HG03066 (cell line): ENCODE data around the gene LGI4.

Source experiments
- ATAC-seq: cut with Tn5 transposase; IDR thresholded peaks from one replicate; pipeline ENCODE4 v1.9.1; 2021; ENCODE audit warnings: low read depth; ENCODE audit not compliant: unreplicated experiment

Gene LGI4

DNA sequence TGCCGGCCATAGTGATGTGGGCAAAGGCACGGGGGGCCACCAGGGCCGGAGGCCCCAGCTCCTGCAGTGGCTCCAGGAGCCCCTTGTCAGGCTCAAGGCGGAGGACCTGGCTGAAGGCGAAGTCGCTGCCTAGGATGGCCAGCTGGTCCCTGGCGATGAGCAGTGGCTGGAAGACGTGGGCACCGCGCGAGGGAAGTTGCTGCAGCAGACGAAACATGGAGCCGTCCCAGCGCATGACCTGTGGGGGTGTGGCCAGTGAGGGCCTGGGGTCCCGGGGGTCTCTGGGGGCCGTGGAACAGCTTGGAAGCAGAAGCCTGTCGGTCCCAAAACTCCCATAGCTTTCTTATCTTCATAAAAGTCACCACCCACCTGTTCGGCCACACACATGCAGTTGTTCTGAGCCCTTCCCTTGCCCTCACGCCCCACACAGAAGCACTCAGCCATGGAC, 9.6 kb downstream of the LGI4 start:
- no peak for ATAC-seq

DNA sequence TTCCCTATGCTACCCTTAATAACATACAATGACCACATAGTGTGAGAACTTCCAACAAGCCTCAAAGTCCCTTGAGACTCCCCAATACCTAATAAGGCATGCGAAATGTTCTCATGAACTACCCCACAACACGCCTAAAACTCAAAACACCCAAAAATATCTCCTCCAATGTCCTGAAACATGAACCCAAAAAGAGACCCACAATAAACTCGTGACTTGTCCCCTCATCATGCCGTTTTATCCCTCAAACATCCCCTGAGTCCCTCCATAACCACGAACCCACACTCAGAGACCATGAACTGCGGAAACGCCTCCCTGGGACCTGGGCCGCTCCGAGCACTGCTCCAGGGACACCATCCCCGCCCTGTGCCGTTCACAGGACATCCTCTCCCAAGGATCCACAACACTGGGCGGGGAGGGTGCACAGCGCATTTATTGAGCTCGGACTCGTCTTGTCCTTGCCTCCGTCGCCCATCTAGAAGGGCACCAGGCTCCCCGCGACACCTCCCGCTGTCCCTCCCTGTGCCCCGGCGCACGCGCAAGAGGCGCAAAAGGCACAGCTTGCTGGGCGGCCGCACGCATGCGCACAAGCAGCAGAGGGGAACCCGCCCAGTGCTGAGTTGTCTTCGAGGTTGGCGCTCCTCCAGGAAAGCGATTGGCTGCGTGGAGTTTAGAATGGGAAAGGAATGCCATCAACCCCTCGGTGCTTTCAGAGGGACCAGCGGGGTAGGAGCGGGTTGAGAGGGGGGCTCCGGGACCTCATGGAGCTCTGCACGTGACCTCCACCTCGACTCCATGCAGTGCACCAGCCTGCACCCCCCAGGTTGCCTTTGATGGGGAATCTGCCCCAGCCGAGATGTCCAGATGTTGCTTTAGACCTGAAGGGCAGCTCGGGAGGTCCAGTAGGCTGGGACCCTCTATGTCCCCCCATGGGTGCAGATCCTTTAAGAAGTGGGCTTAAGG, 10.5 kb downstream of the LGI4 start:
- no peak for ATAC-seq

DNA sequence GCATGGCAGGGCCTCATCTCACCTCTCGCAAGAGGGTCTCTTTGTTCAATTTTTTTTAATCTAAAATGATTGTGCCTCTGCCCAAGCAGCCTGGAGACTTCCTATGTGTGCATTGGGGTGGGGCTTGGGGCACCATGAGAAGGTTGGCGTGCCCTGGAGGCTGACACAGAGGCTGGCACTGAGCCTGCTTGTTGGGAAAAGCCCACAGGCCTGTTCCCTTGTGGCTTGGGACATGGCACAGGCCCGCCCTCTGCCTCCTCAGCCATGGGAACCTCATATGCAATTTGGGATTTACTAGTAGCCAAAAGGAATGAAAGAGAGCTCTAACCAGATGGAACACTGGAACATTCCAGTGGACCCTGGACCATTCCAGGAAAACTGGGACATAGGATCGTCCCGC, 11.3 kb downstream of the LGI4 start:
- ATAC-seq: no peak

- no peak for ATAC-seq
These were observed 11.9 kb downstream of the LGI4 start for GRCh38 chr19:35122687-35123551.

DNA sequence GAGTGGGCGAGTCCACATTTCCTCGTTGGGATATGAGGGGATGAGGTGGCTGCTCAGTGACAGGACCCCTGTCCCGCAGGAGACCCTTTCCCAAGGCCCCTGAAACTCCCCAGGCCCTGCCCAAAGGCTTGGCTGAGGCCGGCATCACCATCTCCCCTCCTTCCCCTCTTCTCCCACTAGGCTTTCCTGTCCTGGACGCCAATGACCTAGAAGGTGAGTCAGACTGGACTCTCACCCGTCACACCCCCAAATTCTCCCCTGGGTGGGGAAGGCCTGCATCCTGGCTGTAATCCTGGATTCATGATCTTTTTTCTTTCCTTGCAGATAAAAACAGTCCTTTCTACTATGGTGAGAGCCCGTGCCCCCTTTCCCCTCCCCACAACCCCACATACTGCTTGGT, 14.0 kb downstream of the LGI4 start:
- no peak for ATAC-seq

- ATAC-seq: no peak
These were observed 14.4 kb downstream of the LGI4 start for GRCh38 chr19:35120492-35120891.

DNA sequence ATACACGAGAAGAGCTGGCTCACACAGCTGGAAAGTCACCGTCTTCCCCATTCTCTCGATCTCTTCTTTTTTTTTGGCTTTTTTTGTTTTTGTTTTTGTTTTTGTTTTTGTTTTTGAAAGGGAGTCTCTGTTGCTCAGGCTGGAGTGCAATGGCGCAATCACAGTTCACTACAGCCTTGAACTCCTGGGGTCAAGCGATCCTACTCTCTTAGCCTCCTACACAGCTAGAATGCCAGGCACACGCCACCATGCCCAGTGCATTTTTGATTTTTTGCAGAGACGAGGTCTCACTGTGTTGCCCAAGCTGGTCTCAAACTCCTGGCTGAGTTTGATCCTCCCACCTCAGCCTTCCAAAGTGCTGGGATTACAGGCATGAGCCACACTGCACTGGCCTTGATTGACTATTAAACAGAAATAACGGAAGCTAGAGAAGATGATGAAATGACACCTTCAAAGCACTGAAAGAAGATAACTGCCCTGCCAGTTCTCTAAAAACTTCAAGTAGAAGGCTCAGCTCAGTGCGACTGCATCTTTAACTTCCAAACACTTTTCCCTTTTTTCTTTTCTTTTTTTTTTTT, 15.2 kb downstream of the LGI4 start:
- ATAC-seq: no peak

- ATAC-seq: no peak
These were observed 15.8 kb downstream of the LGI4 start for GRCh38 chr19:35119091-35119490.

DNA sequence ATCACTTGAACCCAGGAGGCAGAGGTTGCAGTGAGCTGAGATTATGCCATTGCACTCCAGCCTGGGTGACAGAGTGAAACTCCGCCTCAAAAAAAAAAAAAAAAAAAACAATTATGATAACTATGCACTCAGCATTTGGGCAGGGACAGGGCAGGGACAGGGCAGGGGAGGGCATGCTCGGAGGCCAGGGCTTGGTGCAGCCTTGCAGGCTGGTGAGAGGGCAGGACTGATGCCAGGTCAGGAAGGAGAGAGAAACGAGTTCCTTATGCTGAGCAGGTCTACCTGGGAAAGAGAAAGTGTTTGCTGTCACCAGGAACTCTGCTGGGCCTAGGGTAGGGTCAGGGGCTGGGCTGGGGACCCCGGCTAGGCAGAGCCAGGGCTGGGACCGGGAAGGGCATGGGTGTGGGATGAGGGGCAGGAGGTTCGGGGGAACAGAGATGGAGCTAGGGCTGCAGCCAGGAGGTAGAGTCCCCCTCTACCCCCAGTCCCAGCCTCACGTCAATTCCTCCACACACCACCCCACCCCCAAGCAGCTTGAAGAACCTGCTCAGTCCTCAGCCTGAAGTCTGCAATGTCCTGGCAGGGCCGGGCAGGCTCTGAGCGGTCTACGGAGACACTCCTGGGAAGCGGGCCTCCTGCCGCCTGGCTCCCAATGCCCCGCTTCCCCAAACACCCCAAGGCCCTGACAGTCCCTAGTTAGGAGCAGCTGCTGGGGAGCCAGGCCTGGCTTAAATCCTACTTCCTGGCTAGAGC, 16.4 kb downstream of the LGI4 start:
- ATAC-seq: no peak

DNA sequence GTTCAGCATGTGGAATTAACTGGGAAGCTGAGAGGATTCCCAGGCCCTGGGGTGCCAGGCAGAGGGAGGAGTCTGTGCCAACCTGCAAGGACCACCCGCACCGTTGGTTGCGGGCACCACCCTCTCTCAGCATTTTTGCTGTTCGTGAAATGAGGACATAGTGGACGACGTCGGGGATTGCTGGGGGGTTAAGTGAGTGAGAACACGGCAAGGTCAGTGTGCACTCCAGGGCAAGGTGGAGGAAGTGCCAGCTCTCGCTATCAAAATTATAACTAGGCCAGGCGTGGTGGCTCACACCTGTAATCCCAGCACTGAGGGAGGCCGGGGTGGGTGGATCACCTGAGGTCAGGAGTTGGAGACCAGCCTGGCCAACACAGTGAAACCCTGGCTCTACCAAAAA, 17.1 kb downstream of the LGI4 start:
- no peak for ATAC-seq

DNA sequence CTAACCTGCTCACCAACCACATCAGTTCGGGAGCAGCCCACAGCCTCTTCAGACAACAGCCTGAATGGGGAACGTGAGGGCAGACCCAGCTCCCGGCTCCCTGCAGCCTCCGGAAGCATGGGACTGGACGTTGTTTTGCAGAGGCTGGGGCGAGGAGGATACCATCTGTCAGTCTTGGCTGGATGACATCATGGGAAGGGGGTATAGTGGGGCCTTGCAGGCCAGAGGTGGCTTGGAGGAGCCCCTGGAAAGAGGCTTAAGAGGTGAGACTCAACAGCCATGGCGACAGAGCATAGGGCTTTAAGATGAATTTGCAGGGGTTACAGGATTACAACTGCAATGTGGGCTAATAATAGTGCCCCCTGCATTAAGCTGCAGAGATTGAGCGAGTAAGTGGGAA, 17.7 kb downstream of the LGI4 start:
- no peak for ATAC-seq

DNA sequence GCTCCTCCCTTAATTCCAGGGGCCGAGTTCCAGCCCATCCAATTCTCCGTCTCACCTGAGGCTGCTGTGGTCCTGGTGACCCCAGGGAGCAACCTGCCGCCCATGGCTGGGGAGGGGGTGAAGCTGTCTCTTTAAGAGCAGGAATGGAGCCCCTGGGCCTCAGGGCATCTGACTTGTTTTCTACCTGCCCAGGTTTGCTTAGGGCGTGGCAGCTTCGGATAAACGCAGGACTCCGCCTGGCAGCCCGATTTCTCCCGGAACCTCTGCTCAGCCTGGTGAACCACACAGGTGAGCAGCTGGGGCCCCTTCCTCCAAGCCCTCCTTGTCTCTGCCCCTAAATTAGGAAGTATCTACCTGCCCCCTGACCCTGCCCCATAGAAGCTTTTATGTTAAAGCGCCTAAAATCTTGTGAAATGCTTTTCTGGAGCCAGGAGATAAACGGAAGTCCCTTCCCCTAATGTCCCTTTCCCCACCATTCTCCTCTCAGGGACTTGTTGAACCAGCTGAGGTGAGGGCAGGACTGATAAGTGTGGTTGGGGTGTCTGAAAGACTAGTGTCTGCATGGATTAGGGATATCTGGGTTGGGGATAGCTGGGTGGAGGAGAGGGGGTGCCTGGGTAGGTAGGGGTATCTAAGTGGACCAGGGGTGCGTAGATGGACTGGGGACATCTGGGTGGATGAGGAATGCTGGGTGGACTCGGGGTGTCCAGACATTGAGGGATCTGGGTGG, 18.6 kb downstream of the LGI4 start:
- no peak for ATAC-seq

DNA sequence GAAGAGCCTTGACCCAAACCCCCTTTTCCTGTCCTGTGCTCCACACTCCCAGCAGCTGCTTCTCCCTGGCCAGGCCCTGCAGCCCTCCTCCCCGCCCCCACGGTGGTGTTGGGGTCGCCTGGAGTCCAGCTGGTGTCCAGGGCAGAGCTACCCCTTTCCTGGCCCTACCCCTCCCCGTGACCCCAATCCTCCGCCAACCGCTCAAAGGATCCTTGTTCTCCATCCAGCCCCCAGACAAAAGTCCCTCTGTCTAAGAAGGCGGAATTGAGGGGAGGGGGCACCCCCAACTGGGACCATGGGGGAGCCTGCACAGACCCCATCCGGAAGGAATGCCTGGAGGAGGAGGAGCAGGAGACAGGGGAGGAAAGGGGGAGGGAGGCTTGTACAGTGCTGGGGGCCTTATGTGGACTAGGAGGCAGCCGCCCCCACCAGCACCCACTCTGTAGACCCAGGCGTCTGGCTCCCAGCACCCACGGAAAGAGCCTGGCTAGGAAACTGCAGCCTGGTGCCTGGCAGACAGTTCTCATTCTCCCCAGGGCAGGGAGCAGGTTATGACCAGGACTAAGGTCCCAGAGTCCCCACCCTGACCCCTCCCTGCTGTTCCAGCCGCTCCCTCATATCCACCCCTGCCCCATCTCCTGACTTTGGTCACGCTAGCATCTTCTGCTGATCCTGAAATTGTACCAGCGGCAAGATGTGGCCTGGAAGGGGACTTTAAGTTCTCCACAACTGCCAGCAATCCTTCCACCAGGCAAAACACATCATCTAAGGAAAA, 19.5 kb downstream of the LGI4 start, which contains the start of gene FXYD3:
Gene FXYD3, plus strand, starts transcription at position 647 of the 775 bp plus-strand sequence. CDS start 3,554 bp downstream, outside the sequence.
- ATAC-seq: no peak

- no peak for ATAC-seq
These were observed 20.3 kb downstream of the LGI4 start for GRCh38 chr19:35114353-35115176.

- ATAC-seq: no peak
These were observed 21.7 kb downstream of the LGI4 start for GRCh38 chr19:35112995-35113688.

GRCh38 chr19:35110974-35111373, 23.9 kb downstream of the LGI4 start:
- ATAC-seq: no peak

- no peak for ATAC-seq
These were observed 25.3 kb downstream of the LGI4 start for GRCh38 chr19:35109395-35110112.
